NCI-H82 (cell line): ENCODE data around the gene HSD17B11.
"Not testable (repeated sequence)": the region's sequence is repeated elsewhere in the genome, so short reads cannot be mapped to it uniquely, and the experiment has no call there.

ENCODE experiments used
- DNase-seq: peaks from one replicate; lab custom pipeline; 2025; lab: John Stamatoyannopoulos, UW

Gene HSD17B11

GRCh38 chr4:87305562-87305961 lies 85.4 kb downstream of the HSD17B11 start:
- no peak for DNase-seq

- no peak for DNase-seq
These were observed 86.1 kb downstream of the HSD17B11 start for GRCh38 chr4:87304745-87305432.

GRCh38 chr4:87299898-87300297 lies 91.1 kb downstream of the HSD17B11 start:
- DNase-seq: no peak

- no peak for DNase-seq
These were observed 92.6 kb downstream of the HSD17B11 start for GRCh38 chr4:87298362-87298761.

DNA sequence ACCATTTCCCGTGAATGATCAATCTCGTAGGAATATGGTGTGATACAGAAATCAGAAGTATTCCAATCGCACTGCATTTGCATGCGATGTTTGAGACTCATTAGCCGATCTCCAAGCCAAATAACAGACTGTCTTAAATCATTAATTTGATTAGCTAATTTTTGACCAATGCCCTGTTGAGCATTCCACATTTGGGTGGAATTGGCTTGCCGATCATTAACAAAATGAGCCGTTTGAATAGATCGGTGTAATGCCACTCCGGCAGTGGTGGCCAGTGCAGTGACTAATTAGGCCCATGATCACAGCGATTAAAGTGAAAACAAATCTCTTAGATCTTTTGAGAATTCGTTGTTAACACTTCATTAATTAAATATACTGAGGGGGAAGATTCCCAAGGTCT lies 96.1 kb downstream of the HSD17B11 start:
- not testable (repeated sequence) for DNase-seq

- not testable (repeated sequence) for DNase-seq
These were observed 97.1 kb downstream of the HSD17B11 start for GRCh38 chr4:87293889-87294288.

- no peak for DNase-seq
These were observed 104.0 kb downstream of the HSD17B11 start for GRCh38 chr4:87286970-87287369.
